Activated CD8-positive, alpha-beta memory T cell treated with anti-CD3 and anti-CD28 coated beads, Interleukin-2, amount 50 U/mL, for 48 hours (primary cell): ENCODE results near the gene USP32.
"Not testable (repeated sequence)": the region's sequence is repeated elsewhere in the genome, so short reads cannot be mapped to it uniquely, and the experiment has no call there.

Experiments used
- DNase-seq: peaks from one replicate; pipeline ENCODE4 v3.0.0-alpha.2; 2020

The USP32 gene, protein sequence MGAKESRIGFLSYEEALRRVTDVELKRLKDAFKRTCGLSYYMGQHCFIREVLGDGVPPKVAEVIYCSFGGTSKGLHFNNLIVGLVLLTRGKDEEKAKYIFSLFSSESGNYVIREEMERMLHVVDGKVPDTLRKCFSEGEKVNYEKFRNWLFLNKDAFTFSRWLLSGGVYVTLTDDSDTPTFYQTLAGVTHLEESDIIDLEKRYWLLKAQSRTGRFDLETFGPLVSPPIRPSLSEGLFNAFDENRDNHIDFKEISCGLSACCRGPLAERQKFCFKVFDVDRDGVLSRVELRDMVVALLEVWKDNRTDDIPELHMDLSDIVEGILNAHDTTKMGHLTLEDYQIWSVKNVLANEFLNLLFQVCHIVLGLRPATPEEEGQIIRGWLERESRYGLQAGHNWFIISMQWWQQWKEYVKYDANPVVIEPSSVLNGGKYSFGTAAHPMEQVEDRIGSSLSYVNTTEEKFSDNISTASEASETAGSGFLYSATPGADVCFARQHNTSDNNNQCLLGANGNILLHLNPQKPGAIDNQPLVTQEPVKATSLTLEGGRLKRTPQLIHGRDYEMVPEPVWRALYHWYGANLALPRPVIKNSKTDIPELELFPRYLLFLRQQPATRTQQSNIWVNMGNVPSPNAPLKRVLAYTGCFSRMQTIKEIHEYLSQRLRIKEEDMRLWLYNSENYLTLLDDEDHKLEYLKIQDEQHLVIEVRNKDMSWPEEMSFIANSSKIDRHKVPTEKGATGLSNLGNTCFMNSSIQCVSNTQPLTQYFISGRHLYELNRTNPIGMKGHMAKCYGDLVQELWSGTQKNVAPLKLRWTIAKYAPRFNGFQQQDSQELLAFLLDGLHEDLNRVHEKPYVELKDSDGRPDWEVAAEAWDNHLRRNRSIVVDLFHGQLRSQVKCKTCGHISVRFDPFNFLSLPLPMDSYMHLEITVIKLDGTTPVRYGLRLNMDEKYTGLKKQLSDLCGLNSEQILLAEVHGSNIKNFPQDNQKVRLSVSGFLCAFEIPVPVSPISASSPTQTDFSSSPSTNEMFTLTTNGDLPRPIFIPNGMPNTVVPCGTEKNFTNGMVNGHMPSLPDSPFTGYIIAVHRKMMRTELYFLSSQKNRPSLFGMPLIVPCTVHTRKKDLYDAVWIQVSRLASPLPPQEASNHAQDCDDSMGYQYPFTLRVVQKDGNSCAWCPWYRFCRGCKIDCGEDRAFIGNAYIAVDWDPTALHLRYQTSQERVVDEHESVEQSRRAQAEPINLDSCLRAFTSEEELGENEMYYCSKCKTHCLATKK (N-terminal part only)

DNA sequence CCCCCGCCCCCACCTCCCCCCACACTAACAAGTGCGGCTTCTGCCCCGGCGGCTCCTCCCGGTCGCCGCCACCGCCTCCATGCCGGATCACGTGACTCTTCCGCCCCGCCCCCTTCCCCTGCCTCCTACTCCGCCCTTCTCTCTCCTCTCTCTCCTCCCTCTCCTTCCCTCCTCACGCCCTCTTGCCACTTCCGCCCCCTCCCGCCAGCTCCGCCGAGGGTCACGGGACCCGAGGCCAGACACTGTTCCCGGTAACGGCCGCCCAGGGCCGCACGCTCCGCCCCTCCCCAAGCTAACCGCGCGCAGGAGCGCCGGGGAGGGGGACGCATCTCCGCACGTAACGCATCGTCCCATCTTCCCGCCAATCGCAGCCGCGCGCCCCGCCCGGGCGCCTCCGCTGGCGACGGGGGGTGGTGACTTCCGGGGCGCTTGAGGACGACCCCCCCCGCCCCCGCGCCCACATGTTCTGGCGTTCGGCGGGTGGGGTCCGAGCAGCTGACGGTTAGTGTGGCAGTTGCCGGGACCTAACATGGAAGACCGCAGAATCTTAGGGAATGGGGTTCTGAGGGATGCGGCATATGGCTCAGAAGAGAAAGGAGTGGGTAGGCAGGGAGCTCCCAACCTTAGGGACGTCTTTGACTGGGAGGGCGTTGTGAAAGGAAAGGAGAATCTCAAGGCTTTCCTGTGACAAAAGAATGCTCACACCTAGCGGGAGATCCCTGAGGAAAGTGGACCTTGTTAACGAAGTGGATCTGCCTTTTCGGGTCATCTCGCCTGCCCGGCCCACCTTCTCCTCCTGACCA is at the start of gene USP32:
Gene USP32 (minus strand): TSS at position 92 of the 803 bp plus-strand sequence. CDS start 194 bp downstream, outside the sequence.
- peak; percentile 97 for DNase-seq

DNA sequence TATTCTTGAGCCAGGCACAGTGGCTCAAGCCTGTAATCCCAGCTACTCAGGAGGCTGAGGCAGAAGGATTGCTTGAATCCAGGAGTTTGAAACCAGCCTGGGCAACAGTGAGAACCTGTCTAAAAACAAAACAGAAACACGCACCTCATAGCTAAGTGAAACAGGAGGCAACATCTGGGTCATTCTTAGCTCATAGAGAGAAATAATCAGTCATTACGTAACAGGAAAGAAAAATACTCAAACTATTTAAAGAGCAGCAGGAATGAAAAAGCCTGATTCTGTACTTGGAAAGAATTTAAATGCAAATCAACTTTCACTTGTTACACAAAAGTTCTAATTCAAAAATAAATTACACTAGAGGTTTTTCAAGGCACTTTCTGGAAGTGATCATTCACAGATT is 47.6 kb upstream of the USP32 start:
- DNase-seq: no peak

DNA sequence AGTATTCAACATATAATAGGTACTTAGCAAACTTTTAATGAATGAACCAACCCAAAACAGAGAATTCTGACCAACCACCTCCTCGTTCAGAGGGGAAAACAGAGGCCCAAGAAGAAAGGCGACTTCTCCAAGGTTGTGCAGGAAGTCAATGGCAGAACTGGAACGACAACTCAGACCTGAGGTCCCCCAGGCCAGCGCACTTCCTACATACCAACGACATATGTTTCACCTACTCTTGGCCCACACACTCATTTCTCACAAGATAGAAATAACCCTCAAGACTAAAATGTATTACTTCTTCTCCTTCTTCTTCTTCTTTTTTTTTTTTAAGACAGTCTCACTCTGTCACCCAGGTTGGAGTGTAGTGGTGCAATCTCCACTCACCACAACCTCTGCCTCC is 44.7 kb upstream of the USP32 start:
- DNase-seq: no peak

DNA sequence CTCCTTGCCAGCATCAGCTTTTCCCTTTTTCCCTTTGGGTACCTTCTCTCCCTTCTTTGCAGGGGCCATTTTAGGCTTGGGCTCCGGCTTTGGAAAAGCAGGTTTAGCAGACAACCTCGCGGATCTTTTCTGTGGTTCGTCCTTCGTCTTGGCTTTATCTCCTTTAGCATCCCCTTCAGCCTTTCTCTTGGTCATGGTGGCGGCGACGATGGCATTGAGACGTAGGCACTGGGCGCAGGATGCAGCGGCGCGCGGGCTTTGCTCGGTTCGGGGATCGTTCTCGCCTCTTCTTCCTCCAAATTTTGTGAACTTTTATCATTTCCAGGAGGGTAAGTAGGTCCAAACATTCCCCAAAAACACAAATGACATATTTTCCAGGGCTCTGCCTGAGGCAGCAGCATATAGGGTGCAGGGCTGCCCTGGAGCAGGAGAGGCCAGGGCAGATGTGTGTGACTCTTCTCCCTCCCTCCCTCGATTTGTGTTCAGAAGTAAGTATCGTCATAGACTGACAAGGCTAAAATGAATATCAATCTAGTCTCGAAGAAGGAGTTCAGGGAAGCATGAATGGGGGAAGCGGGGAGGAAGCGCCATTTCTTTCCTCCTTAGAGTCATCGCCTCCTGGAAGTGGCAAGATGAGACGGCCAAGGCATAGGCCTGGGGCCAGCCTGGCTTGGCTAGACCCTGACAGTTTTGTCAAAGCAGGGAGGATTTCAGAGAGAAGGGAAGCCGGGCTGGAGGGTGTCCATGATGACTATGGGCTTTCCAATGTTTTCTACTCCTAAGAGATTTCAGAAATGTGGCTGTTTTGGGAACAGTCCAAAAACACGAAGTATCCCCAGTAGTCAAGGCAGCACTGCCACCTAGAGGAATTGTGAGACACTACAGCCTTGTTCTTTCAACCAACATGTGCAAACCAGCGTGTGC is 43.6 kb upstream of the USP32 start:
- no peak for DNase-seq

DNA sequence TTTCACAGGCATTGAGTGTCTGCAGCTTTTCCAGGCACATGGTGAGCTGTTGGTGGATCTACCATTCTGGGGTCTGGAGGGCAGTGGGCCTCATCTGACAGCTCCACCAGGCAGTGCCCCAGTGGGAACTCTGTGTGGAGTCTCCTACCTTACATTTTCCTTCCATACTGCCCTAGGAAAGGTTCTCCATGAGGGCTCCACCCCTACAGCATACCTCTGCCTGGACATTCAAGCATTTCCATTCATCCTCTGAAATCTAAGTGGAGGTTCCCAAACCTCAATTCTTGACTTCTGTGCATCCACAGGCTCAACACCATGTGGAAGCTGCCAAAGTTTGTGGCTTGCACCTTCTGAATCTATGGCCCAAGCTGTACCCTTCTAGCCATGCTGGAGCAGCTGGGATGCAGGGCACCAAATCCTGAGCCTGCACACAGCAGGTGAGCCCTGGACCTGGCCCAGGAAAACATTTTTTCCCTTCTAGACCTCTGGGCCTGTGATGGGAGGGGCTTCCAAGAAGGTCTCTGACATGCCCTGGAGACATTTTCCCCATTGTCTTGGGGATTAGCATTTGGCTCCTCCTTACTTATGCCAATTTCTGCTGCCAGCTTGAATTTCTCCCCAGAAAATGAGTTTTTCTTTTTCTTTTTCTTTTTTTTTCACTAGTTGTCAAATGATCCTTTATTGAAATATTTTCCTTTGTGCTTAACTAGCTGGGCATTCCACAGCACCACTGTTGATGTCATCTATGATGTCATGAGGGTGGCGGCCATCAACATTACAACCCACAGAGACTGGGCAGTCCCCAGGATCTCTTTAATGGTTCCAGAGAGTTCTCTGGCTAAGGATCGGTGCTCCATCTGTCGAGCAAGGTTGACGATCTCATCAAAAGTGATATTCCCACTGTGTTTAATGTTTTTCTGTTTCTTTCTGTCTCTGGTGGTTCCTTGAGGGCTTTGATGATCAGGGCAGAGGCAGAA is 41.4 kb upstream of the USP32 start:
- not testable (repeated sequence) for DNase-seq

DNA sequence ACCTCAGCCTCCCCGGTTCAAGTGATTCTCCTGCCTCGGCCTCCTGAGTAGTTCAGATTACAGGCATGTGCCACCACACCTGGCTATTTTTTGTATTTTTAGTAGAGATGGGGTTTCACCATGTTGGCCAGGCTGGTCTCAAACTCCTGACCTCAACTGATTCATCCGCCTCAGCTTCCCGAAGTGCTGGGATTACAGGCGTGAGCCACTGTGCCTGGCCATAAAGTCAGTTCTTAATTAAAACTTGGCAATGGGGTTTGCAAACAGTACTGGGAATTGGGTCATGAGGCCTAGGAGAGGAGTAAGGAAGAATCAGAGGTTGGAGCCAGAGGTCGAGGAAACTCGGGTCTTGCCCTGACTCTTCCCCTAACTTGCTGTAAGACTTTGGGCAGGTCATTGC is 38.6 kb upstream of the USP32 start:
- DNase-seq: not testable (repeated sequence)

DNA sequence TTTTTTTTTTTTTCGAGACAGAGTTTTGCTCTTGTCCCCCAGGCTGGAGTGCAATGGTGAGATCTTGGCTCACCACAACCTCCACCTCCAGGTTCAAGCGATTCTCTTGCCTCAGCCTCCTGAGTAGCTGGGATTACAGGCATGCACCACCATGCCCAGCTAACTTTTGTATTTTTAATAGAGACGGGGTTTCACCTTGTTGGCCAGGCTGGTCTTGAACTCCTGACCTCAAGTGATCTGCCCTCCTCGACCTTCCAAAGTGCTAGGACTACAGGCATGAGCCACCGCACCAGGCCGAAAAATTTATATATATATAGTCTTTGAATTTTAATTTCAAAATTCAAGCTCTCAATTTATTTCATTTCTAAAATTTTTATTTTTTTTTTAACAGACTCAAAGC is 36.6 kb upstream of the USP32 start:
- DNase-seq: not testable (repeated sequence)

DNA sequence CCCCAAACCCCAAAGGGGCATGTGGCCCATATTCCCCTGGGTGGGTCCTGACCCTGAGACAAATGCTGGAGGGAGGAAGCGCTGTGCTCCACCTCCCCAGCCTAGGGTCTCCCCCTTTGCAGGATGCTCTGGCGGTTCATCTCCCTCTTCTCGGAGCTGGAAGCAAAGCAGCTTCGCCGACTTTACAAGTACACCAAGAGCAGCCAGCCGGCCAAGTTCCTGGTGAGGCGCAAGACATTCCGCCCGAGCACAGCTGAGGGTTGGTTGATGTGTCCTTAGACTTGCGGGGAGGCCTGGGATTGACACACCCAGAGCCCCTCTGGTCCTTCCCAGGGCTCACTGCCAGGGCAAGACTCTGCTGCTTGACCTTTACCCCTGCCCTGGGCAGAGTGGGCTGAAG is 34.7 kb upstream of the USP32 start:
- no peak for DNase-seq

DNA sequence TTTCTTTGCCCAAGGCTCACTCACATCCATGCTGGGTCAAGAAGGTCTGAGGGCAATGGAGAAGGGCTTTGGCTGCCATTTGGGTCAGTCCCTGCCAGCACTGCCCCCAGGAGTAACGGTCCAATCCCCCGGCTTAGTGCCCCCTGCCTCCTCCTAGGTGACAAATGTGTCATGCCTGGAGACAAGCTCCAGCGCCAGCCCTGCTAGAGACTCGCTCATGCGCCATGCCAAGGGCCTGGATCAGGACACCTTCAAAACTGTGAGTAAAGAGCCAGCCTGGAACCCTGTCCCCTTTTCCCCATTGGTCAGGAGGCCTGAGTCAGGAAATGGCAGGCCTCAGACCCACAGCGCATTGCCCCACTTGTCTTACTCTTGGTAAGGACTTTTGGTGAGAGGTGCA is 33.7 kb upstream of the USP32 start:
- no peak for DNase-seq

DNA sequence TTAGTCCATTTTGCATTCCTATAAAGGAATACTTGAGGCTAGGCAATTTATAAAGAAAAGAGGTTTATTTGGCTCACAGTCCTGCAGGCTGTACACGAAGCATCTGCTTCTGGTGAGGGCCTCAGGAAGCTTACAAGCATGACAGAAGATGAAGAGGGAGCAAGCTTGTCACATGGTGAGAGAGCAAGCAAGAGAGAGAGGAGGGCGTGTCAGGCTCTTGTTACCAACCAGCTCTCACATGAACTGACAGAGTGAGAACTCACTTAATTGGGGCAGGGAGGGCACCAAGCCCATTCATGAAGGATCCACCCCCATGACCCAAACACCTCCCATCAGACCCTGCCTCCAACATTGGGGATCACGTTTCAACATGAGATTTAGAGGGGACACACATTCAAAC is 31.9 kb upstream of the USP32 start:
- DNase-seq: no peak

DNA sequence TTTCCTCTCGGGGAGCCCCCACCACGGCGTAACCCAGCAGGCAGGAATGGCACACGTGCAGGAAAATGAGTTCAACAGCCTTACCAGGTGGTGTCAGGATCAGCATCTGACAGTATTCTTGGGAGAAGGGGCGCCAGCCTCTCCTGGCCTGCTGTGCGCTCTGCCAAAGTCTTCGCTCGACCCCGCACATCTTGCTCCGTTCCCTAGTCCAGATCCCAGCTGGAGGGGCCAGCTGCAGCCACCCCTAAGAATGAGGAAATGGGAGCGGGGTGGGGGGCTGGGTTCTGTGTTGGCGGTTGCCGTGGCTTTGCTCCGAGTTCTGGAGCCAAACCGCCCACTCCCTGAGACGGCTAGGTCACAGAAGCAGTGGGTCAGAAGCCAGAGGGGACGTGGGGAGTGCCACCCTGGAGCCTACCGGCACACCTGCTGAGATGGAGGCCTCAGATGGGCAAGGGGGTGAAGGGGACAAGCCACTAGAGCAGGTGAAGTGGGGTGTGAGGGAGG is 30.3 kb upstream of the USP32 start, which contains the start of gene CHCT1:
Gene CHCT1 (plus strand): TSS at position 328 of the 504 bp plus-strand sequence. CDS start 104 bp downstream, at position 432.
- DNase-seq: no peak

DNA sequence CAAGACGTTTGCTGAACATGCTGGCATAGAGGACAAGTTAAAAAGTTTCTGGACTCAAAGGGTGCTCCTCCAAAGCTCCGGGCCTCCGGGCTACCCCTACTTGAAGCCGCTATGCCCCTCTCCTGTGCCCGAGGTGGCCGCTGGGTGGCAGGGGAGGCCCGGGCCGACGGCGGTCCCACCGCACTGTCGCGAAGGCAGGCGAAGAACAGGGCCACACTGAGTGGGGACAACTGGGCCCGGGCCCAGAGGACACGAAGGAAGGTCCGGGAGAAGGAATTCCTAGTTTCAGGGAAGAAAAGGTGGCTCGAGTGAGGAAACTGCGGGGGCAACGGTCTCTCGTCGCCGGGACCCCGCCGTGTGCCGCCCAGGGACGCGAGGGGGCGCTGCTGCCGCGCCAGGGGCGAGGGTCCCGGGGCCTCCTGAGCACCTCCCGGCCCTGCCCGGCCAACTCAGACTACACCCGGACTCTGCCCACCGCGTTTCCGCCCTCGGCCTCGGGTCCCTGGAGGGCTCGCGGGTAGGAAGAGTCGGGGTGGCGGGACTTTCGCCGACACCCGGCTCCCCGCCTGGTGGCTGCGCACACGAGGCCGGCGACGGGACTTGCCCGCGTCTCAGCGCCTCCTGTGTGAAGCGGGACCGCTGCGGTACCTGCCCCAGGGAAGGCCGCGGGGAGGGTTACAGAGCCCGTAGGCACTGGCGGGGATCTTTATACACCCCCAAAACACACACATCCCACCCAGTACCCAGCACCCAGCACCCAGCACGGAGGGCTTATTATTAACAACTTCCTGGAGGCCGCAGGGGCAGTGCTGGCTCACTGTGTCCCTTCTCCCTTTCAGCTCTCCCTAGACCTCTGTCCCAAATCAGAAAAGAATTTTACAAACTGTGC is 29.6 kb upstream of the USP32 start:
- DNase-seq: peak; percentile 89

DNA sequence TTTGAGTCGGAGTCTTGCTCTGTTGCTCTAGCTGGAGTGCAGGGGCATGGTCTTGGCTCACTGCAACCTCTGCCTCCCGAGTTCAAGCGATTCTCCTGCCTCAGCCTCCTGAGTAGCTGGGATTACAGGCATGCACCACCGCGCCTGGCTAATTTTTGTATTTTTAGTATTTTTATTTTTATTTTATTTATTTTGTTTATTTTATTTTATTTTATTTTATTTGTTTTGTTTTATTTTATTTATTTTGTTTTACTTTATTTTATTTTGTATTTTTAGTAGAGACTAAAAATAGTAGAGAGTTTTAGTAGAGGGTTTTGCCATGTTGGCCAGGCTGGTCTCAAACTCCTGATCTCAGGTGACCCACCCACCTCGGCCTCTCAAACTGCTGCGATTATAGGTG is 27.9 kb upstream of the USP32 start:
- DNase-seq: not testable (repeated sequence)

DNA sequence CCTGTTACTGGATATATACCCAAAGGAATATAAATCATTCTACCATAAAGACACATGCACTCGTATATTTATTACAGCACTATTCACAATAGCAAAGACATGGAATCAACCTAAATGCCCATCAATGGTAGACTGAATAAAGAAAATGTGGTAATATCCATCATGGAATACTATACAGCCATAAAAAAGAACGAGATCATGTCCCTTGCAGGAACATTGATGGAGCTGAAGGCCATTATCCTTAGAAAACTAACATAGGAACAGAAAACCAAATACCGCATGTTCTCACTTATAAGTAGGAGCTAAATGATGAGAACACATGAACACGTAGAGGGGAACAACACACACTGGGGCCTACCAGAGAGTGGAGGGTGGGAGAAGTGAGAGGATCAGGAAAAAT is 27.1 kb upstream of the USP32 start:
- not testable (repeated sequence) for DNase-seq

DNA sequence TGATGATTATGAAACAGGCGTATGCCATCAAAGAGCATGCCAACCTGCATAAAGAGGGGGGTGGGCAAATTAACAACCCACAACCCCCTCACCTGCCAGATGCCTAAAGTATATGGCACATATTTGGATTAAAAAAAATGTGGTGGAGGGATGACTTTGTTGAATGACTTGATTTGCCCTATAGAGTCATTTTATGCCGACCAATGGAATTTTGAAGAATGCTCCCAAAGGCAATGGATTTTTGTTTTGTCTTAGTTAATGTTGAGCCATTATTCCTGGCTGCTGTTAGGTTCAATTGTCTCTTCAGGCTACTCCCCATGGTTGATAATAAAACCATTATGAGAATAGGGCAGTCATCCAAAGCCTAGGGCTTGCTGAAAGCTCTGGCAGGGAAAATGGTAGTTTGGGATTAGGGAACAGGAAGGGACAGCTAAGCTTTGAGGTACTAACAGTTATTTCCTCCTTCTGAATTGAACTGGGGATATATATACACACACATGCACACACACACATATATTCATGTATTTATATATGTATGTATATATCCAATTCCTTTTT is 24.5 kb upstream of the USP32 start:
- no peak for DNase-seq

DNA sequence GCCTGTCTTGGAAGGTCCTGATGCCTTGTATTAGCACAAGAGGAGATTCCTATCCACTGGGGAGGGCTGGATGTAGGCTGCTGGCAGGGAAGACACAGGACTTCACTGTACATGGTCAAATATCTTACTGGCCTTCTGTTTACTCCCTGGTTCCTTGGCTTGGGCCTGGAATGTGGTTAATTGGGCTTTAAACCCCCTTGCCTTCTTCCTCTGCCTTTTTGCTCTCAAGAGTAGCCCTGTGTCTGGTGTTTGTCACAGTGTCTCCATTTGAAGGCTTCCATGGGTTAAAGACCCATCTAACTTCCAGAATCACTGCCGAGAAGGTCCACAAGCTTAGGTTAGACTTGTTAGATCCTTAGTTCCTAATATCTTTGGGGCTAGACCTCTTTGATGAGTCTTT is 23.2 kb upstream of the USP32 start:
- DNase-seq: no peak

DNA sequence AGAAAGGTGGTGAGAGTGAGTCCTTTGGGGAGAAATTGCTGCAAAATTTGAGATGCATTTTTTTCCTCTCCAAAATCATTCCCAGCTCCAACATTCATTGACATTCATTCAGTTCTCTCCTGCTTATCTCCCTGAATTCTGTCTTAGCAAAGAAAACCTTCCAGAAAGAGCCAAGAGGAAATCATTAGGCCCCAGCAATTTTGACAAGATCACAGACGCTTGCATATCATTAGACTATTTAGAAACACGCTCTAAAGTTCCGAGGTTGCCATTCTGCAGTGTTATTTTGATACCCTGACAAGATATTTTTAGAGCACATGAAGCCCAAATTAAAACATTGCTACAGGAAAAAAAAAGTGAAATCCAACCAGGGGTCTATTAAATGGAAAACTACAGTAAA is 20.8 kb upstream of the USP32 start:
- no peak for DNase-seq

DNA sequence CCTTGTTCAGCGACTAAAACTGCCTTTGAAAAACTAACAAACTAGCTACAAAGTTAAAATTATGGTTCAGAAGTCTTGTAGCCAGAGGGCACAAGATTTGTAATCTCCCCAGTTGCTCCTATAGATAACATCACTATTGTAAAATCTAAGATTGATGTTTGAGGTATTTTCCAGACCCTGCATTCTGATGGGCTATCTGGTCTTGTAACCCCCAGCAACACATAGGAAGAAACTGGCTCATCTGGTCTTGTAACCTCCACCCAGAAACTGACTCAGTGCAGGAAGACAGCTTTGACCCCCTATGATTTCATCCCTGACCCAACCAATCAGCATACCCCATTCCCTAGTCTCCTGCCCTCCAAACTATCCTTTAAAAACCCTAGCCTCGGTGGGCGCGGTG is 18.1 kb upstream of the USP32 start:
- DNase-seq: no peak
